HG02981 (cell line): ENCODE results near the gene CCDC60.

ENCODE experiments used
- ATAC-seq: cut with Tn5 transposase; IDR thresholded peaks from one replicate; pipeline ENCODE4 v1.9.1; 2021; ENCODE audit warnings: mild to moderate bottlenecking, moderate library complexity; ENCODE audit not compliant: unreplicated experiment

The CCDC60 gene

DNA sequence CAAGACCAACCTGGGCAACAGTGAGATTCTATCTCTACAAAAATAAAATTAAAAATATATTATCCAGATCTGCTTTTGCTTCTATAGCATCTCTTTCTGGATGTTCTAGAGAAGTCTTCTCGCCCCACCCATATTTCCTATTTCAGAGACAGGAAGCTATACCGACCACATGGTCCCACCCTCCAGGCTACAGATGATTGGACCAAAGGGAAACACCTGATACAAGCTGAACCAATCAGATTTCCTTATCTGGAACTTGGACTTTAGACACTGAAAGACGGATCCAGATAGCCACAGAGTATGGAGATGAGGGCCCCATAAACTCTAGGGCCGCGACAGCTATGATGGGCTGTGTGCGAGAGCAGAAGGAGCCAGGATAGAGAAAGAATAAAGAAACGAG is 48.7 kb downstream of the CCDC60 start:
- no peak for ATAC-seq

DNA sequence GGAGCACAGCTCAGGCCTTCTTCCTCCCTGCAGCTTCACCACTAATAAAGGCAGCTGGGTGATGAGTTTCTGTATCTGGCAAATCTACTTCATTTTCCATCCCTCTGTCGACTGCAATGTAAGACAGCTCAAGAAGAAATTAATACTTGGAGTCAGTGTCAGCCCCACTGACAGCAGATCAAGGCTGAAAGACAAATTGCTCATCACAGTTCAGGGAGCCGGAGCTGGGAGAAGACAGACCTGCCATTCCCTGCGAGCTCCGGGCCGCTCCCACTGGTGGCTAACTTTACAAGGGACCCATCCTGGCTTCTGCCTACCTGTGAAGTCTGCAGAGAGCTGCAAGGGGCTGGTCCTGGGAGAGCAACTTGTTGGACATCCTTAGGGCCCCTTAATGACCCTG is 49.8 kb downstream of the CCDC60 start:
- ATAC-seq, result no peak

DNA sequence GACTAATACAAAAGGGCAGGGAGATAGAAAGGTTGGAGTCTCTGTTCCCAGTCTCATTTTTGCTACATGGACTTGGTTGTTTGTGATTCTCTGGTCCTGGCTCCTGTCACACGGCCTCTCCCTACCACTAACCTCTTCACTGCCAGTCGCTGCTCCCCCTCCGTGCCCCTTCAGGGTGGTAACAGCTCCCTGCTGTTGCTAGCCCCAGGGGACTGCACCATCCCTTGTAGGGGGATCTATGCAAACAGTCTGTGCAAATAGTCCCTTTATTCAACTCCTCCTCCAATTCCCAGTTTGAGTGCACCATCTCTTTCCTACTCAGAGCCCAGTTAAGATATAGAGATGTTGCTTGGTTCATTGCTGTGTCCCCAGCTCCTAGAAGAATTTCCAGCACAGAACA is 51.1 kb downstream of the CCDC60 start:
- no peak for ATAC-seq

DNA sequence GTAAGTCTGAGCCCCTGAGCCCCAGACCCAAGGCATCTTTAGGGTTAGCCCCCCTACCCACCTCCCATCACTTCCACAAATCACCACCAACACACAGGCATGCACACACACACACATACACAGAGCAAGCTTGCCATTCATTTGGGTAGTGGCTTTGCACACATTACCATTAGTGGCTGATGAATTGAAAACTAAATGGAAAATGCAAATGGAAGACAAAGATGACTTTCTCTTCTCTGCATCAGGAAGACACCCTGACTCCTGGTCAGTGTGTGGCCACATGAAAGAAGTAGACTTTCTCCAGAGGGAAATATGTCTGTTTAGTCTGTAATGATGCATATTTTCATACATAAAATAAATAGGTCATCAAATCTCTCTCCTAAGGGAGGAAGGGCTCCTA is 55.2 kb downstream of the CCDC60 start:
- no peak for ATAC-seq

DNA sequence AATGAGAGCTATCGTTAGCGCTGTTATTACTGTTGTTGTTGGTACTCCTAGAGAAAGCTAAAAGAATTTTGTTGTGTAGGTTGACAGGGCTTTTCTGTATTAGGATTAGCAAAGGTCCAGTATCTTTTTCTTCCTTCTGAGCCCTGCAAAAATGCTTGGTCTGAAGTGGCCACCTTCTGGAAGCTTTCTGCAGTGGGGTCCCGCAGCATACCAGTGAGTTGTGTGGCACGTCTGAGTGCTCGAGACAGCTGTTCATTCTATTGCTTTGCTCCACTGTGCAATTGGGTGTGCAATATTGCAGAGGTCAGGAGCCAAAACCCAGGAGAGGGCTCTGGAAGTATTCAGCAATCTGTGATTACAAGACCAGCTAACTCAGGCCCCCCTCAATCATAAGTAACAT is 57.1 kb downstream of the CCDC60 start:
- no peak for ATAC-seq

DNA sequence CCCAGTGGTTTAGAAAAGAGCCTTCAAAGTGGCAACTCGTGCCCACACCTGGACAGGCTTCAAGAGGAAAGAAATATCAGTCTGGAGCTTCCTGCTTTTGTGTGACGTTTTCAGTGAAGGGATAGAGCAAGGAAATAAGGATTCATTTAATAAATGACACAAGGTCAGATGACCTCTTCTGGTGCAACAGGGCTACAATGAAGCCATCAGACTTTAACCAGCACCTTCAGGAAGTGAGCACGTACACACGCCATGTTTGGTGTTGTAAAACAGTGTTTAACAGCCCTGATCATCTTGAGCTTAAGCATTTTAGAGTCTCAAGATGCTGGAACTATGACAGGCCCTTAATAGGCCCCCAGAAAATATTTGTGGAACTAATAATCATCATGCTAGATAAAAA is 59.1 kb downstream of the CCDC60 start:
- ATAC-seq, result no peak

DNA sequence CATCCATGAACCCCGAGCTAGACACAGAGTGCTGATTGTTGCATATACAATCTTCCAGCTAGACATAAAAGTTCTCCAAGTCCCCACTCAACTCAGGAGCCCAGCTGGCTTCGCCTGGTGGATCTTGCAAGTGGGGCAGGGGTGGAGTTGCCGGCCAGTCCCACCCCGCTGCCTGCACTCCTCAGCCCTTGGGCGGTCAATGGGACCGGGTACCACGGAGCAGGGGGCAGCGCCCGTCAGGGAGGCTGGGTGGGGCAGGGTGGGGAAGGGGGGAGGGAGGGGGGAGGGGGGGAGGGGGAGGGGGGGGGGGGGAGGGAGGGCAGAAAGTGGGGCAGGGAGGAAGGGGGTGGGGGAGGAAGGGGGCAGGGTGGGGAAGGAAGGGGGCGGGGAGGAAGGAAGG is 63.0 kb downstream of the CCDC60 start:
- no peak for ATAC-seq

DNA sequence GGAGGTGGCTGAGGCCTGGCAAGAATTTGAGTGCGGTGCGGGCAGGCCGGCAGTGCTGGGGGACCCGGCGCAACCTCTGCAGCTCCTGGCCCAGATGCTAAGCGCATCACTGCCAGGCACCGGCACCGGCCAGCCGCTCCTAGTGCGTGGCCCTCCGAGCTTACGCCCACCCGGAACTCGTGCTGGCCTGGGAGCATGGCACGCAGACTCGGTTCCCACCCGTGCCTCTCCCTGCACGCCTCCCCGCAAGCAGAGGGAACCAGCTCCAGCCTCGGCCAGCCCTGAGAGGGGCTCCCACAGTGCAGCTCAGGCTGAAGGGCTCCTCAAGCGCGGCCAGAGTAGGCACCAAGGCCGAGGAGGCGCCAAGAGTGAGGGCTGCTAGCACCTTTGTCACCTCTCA is 63.7 kb downstream of the CCDC60 start:
- ATAC-seq, result no peak

DNA sequence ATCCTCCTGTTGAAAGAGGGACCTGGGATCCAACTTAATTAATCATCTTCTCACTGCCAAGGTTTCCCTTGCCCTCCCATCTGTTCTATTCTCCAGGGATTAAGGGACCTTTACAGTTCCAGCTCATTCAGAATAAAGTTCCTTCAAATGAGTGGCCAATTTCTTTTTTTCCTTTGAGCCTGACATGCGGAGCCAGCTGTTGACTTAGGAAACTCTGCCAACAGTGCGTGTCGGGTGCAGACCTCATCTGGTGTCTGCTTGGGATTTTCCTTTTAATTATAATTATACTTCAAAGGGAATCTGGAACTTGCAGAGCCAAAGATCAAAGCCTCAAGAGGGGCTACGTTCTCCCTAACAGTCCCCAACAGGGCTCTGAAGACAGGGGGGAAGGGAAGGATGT is 64.8 kb downstream of the CCDC60 start:
- no peak for ATAC-seq

DNA sequence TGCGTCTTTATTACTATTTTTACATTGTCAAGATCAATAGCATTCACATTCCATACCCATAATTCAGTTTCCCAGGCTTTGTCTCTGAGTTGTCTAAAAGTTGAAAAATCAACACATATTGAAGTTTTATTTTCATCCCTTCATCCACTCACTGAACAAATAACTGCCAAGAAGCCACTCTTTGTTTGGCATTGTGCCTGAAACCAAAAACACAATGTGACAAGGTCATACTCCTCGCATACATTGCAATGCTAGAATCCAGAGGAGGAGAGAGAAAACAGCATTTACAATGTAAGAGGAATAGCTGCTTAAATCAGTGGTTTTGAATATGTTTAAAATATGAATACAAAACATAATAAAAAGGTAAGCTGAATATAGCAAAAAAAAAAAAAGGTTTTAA is 71.8 kb downstream of the CCDC60 start:
- no peak for ATAC-seq

DNA sequence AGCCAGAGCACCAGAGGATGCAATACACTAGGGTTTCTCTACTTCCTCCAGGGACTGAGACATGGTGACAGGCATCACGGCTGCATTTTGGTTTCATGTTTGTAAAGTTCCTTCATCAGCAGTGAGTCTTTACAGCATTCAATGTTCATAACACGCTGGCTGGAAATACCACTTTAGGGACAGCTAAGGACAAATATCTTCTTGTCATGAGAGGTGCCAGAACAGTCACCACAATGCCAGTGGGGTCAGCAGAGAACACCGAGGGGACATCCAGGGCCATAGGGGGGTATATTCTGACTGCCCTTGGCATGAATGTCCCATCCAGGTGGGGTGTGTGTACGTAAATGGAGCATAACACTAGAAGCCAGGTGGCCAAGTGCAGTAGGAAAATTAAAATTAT is 72.3 kb downstream of the CCDC60 start:
- ATAC-seq, result no peak

DNA sequence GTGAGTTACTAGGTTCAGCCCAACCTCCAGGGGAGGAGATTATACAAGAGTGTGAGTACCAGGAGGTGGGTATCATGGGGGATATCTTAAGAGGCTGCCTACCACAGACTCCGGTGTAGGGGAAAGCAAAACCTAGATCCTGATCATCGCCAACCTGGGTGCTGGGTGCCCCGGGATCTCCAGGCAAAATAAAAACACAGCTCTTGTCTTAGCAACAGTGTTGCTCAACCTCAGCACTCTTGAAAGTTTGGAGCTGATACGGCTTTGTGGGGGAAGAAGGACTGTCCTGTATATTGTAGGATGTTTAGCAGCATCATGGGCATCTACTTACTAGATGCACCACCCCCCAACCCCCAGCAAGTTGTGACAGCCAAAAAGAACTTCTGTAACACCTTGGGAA is 74.5 kb downstream of the CCDC60 start:
- ATAC-seq, result no peak

DNA sequence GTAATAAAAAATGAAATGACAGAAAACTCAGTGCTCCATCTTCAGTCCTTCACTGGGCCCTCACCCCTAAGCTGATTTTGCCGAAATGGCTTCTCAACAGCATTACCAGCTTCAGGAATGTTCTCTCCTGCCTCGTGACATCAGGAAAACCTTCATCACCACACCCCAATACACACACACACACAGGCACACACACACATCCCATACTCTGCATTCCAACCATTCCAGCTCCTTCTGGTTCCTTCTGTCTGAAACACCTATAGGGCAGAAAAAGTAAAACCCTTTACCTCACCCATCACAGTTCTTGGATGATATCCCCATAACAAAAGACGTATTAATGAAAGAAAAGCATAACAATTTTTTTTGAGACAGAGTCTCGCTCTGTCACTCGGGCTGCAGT is 75.9 kb downstream of the CCDC60 start:
- no peak for ATAC-seq

DNA sequence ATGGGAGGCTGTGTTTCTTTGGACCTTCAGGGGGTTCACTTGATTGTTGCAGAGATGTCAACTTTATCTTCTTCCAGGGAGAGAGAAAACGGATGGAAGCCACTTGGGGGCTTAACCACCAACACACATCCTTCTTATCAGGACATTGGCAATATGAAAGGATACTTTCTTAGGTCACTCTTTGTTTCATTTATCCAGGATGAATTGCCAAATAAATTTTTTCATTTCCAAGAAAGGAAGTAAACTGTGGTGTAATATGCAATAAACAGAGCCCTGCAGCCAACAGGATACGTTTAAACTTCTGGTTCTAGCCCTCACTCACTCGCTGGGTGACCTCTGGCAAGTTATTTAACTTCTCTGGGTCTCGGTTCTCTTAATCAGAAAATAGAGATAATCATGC is 77.8 kb downstream of the CCDC60 start:
- no peak for ATAC-seq

DNA sequence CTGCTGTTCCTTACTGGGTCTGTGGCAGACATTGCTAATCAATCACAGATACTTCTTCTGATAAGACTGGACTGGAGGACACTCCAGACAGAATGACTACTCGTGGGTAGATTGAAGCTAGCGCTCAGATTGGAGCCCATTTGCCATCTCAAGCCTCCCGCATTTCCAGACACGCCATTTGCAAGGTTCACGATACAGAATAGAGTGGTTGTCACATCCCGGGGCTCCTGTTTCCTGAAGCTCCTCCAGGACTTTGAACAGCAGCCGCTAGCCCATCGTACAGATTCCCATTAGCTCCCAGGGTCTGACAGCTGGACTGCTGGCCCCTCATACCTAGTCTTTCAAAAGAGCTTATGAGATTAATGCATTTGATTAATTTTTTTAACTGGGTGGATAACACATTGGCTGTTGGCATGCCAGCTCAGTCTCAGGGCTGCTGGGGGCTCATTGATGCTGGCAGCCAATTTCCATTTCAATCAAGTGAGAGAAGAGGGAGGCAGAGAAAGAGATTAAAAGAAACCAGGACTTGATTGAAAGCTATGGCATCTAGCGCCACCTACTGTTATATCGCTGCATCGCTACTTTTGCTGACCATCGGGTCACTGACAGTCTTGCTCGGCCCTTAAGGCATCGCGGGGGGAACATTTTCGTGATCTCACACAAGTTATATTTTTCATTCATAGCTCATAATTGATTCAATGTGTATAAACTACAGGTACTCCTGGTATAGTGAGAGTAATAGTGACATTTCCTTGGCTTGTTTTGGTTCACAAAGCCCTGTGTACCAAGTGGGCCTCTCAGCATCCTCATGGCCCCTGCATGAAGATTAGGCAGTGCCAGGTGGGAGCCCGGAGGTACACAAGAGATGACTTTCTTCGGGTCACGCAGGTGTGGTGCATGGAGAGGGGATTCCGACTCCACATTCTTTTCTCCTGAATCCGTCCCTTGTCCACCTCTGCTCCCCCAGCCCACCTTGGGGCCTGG is 78.6 kb downstream of the CCDC60 start:
- ATAC-seq, result no peak

DNA sequence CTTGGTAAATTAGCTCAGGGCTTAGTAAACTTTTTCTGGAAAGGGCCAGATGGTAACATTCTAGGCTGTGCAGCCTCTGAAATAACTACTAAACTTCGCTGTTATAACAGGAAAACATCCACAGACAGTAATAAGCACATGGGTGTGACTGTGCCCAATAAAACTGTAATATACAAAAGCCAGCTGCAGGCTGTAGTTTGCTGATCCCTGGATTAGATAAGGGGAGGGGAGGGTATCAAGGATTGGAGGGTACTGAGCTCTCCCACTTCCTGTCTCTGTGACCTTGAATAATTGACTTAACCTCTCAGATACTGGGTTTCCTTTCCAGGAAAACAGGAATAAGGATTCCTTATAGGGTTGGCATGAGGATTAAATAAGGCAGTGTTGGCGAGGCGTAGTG is 81.2 kb downstream of the CCDC60 start:
- no peak for ATAC-seq

DNA sequence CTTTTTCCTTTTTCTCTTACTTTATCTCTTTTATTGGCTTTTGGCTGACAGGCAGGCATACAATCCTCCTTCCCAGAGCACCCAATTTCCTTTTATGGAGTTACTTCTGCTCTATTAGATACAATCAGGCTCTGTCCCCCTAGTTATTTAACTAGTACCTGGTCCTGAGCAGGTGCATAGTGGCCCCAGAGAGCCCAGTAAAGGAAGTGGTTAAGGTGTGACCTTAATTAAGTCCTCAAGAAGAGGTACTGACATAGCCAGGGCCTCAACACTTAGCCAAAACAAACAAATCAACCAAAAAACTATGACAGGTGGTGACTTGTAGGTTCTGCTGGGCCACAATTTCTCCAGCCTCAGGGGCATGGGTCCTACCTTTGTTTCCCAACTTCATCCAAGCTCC is 82.9 kb downstream of the CCDC60 start:
- ATAC-seq, result no peak

DNA sequence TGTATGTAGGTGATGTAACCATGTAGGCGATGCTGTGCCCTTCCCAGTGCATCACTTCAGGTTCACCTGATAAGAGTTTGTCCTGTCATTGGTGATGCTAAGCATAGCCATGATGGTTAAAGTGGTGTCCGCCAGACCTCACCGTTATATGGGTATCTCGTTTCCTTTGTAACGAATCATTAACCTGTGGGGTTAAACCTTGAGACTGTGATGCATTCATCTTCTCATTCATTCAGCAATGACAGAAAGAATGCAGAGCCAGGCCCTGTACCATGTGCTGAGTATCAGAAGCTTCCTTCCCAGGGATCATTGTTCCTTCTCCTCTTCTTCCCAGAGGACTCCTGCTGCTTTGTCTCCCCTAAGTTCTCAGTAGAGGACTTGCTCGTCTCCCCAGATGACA is 84.9 kb downstream of the CCDC60 start:
- no peak for ATAC-seq

DNA sequence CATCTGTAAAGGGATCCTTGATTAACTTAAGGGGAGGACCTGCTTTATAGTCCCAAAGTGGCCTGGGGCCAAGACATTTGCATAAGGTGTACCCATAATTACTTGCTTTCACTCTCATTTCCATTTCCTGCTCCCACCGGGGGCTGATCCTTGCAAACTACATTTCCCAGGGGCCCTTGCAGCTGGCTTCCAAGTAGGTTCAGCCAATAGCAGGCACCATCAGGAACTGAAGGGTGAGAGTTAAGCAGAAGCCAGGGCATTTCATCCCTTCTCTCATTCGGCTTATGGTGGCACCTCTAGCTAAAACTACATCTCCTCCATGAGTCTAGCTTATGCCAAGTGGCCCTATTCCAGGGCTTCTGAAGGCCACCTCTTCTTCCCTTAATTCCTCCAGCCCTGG is 88.8 kb downstream of the CCDC60 start:
- peak; percentile 64 for ATAC-seq

DNA sequence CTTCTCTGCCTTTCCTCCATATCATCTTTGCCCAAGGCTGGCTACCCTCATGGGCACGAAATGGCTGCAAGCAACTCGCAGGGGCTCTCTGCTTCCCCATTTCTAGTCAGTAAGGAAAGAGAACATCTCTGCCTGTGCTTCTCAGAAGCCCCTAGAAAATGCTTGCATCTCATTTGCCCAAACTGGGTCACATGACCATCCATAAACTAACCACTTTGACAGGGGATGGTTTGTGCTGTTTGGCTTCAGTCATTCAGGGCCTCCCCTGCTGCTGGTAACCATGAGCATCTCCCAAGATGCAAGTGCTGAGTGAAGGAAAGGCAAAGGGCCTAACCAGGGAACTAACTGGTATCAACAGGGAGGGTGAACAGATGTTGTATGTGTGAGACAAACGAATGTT is 91.1 kb downstream of the CCDC60 start:
- no peak for ATAC-seq

DNA sequence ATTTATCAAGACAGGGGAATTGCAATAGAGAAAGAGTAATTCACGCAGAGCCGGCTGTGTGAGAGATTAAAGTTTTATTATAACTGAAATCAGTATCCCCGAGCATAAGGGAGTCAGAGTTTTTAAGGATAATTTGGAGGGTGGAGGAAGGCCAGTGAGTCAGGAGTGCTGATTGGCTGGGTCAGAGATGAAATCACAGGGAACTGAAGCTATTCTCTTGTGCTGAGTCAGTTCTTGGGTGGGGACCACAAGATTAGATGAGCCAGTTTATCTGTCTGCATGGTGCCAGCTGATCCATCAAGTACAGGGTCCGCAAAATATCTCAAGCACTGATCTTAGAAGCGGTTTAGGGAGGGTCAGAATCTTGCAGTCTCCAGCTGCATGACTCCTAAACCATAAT is 96.6 kb downstream of the CCDC60 start:
- no peak for ATAC-seq

DNA sequence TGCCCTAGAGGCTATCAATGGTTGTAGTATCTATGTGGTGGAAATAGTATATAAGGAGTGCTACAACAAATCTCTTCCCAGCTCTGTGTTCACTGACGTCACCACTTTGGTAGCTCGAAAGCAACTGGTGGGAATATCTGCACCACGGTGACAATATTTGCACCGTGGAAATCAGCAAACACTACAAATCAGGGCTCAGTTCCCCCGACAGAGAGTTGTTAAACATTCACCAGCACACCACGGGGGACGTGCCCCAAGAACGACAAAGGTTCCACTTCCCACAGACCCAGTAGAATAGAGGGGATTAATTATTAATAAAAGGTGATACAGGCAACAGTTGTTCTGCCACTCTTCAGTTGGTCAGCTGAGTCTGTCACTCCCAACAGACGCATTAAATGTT is 98.4 kb downstream of the CCDC60 start:
- ATAC-seq, result no peak

DNA sequence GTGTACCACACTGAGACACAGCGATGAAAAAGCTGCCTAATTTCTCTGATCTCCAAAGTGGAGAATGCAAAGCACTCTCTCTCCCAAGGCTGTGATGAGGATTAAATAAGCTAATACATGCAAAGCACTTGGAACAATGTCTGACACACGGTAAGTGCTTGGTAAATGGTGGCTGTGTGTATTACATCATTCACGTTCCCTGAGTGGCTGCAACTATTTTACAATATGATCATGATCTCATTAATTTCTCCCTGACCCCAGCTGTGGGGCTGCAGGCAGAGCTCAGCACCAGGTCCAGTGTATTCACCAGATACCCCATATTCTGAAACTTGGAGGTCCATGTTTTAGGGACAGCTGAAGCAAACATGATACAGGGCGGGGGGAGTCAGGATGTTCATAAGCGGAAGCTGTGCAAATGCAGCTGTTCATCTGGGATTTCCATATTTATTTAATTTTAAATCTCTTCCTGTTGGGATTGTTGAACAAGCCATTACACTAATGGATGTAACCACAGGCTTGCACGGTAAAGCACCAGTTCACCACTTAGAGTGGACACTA is 106.4 kb downstream of the CCDC60 start:
- ATAC-seq, result no peak
